Panc1 (cell line): ENCODE measurements around the gene OSBPL9. TPM values are rescaled to one million over a fixed set of nuclear protein-coding genes. Genes with fewer than 3 reads are reported as not detected.

Experiments
- ATAC-seq: fragments of 200-7000 bp; cut with Tn5 transposase; 2 replicates; pipeline ENCODE4 v1.9.1; 2020; ENCODE audit warnings: mild to moderate bottlenecking, moderate library complexity
- BruUV-seq: library from RNA; stranded (reverse); fragments of 400-500 nt; replicated peaks from 2 replicates; lab custom pipeline; 2021; lab: Mats Ljungman, UMichigan
- CTCF ChIA-PET: fragments of 300-600 bp; sonication (Branson Sonifier 250); formaldehyde crosslinking; loops from one replicate; lab custom pipeline; 2022; ENCODE audit warnings: antibody characterized with exemption; lab: Charles Lee
- POLR2A ChIA-PET: fragments of 300-600 bp; sonication (Branson Sonifier 250); formaldehyde crosslinking; loops from one replicate; lab custom pipeline; 2022; ENCODE audit warnings: antibody characterized with exemption; lab: Charles Lee
- DNase-seq: peaks from one replicate; pipeline ENCODE4 v3.0.0-alpha.2; 2010; ENCODE audit warnings: low read depth, low spot score
- H3K27ac ChIP-seq: 2 replicates; pipeline ENCODE4 v1.5.1; 2011; ENCODE audit warnings: mild to moderate bottlenecking, low read length, inconsistent platforms
- H3K27me3 ChIP-seq: fragments of 200-500 bp; sonication (Bioruptor generic); 2 replicates; pipeline ENCODE4 v1.6.0; 2014; ENCODE audit warnings: low read length, inconsistent platforms; ENCODE audit not compliant: control insufficient read depth, insufficient read depth
- H3K36me3 ChIP-seq: fragments of 200-500 bp; sonication (Bioruptor generic); 2 replicates; pipeline ENCODE4 v1.5.1; 2014; ENCODE audit warnings: inconsistent platforms, mild to moderate bottlenecking, low read length, moderate library complexity; ENCODE audit not compliant: control insufficient read depth, insufficient read depth
- H3K4me1 ChIP-seq: 2 replicates; pipeline ENCODE4 v1.5.1; 2011; ENCODE audit warnings: inconsistent platforms, mild to moderate bottlenecking, low read length, moderate library complexity; ENCODE audit not compliant: control insufficient read depth, insufficient read depth
- H3K4me3 ChIP-seq, 2 experiments: 2 replicates each; pipeline ENCODE4 v1.5.1; 2011 to 2012; ENCODE audit warnings: low read depth in 2 of 2, low read length in 2 of 2, mild to moderate bottlenecking in 2 of 2, inconsistent platforms in 1 of 2, moderate library complexity in 1 of 2
- H3K9me3 ChIP-seq: fragments of 200-500 bp; sonication (Bioruptor generic); 2 replicates; pipeline ENCODE4 v1.5.1; 2014; ENCODE audit warnings: low read depth, mild to moderate bottlenecking, inconsistent platforms, low read length, moderate library complexity; ENCODE audit not compliant: control insufficient read depth, insufficient read depth
- CTCF ChIP-seq: fragments of 450-650 bp; IDR thresholded peaks from 2 replicates; pipeline ENCODE4 v1.5.1; 2017; ENCODE audit warnings: mild to moderate bottlenecking
- POLR2AphosphoS5 ChIP-seq: IDR thresholded peaks from 2 replicates; pipeline ENCODE4 v1.6.1; 2012; ENCODE audit warnings: mild to moderate bottlenecking, low read depth, low read length, moderate library complexity
- REST ChIP-seq, 2 experiments: IDR thresholded peaks; 2 replicates each; pipeline ENCODE4 v1.6.1; 2011 to 2012; ENCODE audit warnings: low read depth in 2 of 2, control low read depth in 1 of 2, low read length in 1 of 2, mild to moderate bottlenecking in 1 of 2, moderate library complexity in 1 of 2; ENCODE audit not compliant: insufficient read depth in 1 of 2
- SIN3A ChIP-seq: IDR thresholded peaks from 2 replicates; pipeline ENCODE4 v1.6.1; 2012; ENCODE audit warnings: low read depth, mild to moderate bottlenecking, low read length, moderate library complexity, borderline replicate concordance; ENCODE audit not compliant: insufficient read depth
- TCF7L2 ChIP-seq: IDR thresholded peaks from 2 replicates; pipeline ENCODE4 v1.6.1; 2011; ENCODE audit warnings: mild to moderate bottlenecking, low read depth, low read length, inconsistent platforms
- in situ Hi-C: cut with HindIII; loops from 2 replicates; pipeline ENCODE4 v1.10.0; 2016; ENCODE audit warnings: low sequenced_read_pairs, low pct_unique_long_range_greater_than_20kb
- intact Hi-C: fragments of 100-400 bp; cut with micrococcal nuclease; formaldehyde crosslinking; loops from one replicate; pipeline ENCODE4 v1.10.0; 2022; ENCODE audit not compliant: unreplicated experiment
- total RNA-seq: library from RNA; stranded (reverse); gene quantifications from one replicate; pipeline ENCODE4 v1.2.1, GENCODE V29; 2021; ENCODE audit not compliant: unreplicated experiment

The OSBPL9 gene
- total RNA-seq, 1 experiment from 2014 or later: 85.5 TPM

GRCh38 chr1:51664421-51665240 is 47.7 kb downstream of the OSBPL9 start:
- in situ Hi-C loops (no loop called here), intact Hi-C loops (no loop called here)
- no TSS peak for BruUV-seq
- H3K4me3 ChIP-seq: no peak overlapping the region
- H3K27me3 ChIP-seq: no peaks in the 10 kb centered on the region
- DNase-seq: no peak
- no peaks in the 10 kb centered on the region for H3K36me3 ChIP-seq
- H3K27ac ChIP-seq: no peak overlapping the region
- TF ChIP-seq CTCF (no peak), REST (IDR thresholded peaks at IDR 0.05; ENCODE audit: insufficient read depth in 1 of 2, low read depth in 2 of 2, low read length in 1 of 2) (no peak), SIN3A (no peak)
- ChIA-PET POLR2A (no interaction called here), CTCF (no interaction called here)
- peaks cover 22% of the 10 kb centered on the region for H3K4me1 ChIP-seq
- ATAC-seq: no peak
- no peaks in the 10 kb centered on the region for H3K9me3 ChIP-seq

- DNase-seq (no peak), ATAC-seq (no peak)
- intact Hi-C loops (no loop called here), in situ Hi-C loops (no loop called here)
- Histone ChIP-seq H3K4me3 (no peak overlapping the region), H3K27ac (0 out of 2 replicates have a peak overlapping the region, but pooled peaks have one; percentile 30), H3K9me3 (no peaks in the 10 kb centered on the region), H3K27me3 (no peaks in the 10 kb centered on the region), H3K36me3 (no peaks in the 10 kb centered on the region), H3K4me1 (peaks cover 23% of the 10 kb centered on the region)
- TF ChIP-seq REST (IDR thresholded peaks at IDR 0.05; ENCODE audit: insufficient read depth in 1 of 2, low read depth in 2 of 2, low read length in 1 of 2): no peak
- TF ChIP-seq TCF7L2: no peak
- no peak for TF ChIP-seq POLR2AphosphoS5
- no peak for TF ChIP-seq SIN3A
- TF ChIP-seq CTCF: no peak
- no TSS peak for BruUV-seq
- ChIA-PET CTCF (no interaction called here), POLR2A (interaction anchor here (0.7 kb wide), 1 partner anchor 36 kb away, joined by 3 read pairs; no protein-coding TSS in a partner anchor)
Observed at GRCh38 chr1:51666478-51666877, 49.6 kb downstream of the OSBPL9 start.
